Kidney glomerular epithelial cell (primary cell): ENCODE results near the gene PHKB.
"Not testable (repeated sequence)": the region's sequence is repeated elsewhere in the genome, so short reads cannot be mapped to it uniquely, and the experiment has no call there.

Source experiments
- DNase-seq: peaks from one replicate; lab custom pipeline; 2025; lab: John Stamatoyannopoulos, UW

PHKB gene

GRCh38 chr16:47626246-47626645 is 165.1 kb downstream of the PHKB start:
- no peak for DNase-seq

- no peak for DNase-seq
These were observed 166.0 kb downstream of the PHKB start for GRCh38 chr16:47627085-47627639.

- no peak for DNase-seq
These were observed 166.6 kb downstream of the PHKB start for GRCh38 chr16:47627721-47628120.

GRCh38 chr16:47631131-47631530 is 170.0 kb downstream of the PHKB start:
- DNase-seq: no peak

GRCh38 chr16:47634126-47634525 is 173.0 kb downstream of the PHKB start:
- no peak for DNase-seq

- no peak for DNase-seq
These were observed 173.6 kb downstream of the PHKB start for GRCh38 chr16:47634727-47635126.

- no peak for DNase-seq
These were observed 175.5 kb downstream of the PHKB start for GRCh38 chr16:47636501-47637099.

GRCh38 chr16:47638175-47638574 is 177.0 kb downstream of the PHKB start:
- DNase-seq: no peak

GRCh38 chr16:47640661-47641060 is 179.5 kb downstream of the PHKB start:
- no peak for DNase-seq

GRCh38 chr16:47643323-47644000 is 182.3 kb downstream of the PHKB start:
- no peak for DNase-seq

GRCh38 chr16:47644166-47644565 is 183.0 kb downstream of the PHKB start:
- DNase-seq: no peak

GRCh38 chr16:47644661-47645060 is 183.5 kb downstream of the PHKB start:
- DNase-seq: no peak

- DNase-seq: no peak
These were observed 185.8 kb downstream of the PHKB start for GRCh38 chr16:47646914-47647313.

GRCh38 chr16:47657032-47657431 is 195.9 kb downstream of the PHKB start:
- no peak for DNase-seq

GRCh38 chr16:47657977-47658376 is 196.8 kb downstream of the PHKB start:
- DNase-seq: no peak

GRCh38 chr16:47660540-47660939 is 199.4 kb downstream of the PHKB start:
- no peak for DNase-seq

- no peak for DNase-seq
These were observed 203.7 kb downstream of the PHKB start for GRCh38 chr16:47664653-47665325.

GRCh38 chr16:47666434-47666833 is 205.3 kb downstream of the PHKB start:
- no peak for DNase-seq

GRCh38 chr16:47667956-47668355 is 206.8 kb downstream of the PHKB start:
- DNase-seq: no peak

GRCh38 chr16:47672475-47672874 is 211.3 kb downstream of the PHKB start:
- no peak for DNase-seq

GRCh38 chr16:47676635-47677177 is 215.6 kb downstream of the PHKB start:
- DNase-seq: no peak

- not testable (repeated sequence) for DNase-seq
These were observed 220.4 kb downstream of the PHKB start for GRCh38 chr16:47681571-47681970.

GRCh38 chr16:47687694-47688093 is 226.6 kb downstream of the PHKB start:
- DNase-seq: no peak
